Retinal pigment epithelial cell (primary cell): ENCODE results near the gene BPI.
A peak's percentile ranks its signal among the peaks of the same experiment; 100 is the strongest.
"Not testable (repeated sequence)": the region's sequence is repeated elsewhere in the genome, so short reads cannot be mapped to it uniquely, and the experiment has no call there.

Experiments
- DNase-seq: peaks from one replicate; pipeline ENCODE4 v3.0.0-alpha.2; 2010; ENCODE audit warnings: low read depth
- H3K4me3 ChIP-seq: 2 replicates; pipeline ENCODE4 v1.5.1; 2011; ENCODE audit warnings: mild to moderate bottlenecking, low read length, control low read depth, moderate library complexity
- TF ChIP-seq, protein P1 (sequence below): conservative IDR thresholded peaks from 2 replicates; pipeline ENCODE4 v1.5.1; 2011; ENCODE audit warnings: low read depth, low read length, control low read depth, inconsistent platforms

Gene BPI

DNA sequence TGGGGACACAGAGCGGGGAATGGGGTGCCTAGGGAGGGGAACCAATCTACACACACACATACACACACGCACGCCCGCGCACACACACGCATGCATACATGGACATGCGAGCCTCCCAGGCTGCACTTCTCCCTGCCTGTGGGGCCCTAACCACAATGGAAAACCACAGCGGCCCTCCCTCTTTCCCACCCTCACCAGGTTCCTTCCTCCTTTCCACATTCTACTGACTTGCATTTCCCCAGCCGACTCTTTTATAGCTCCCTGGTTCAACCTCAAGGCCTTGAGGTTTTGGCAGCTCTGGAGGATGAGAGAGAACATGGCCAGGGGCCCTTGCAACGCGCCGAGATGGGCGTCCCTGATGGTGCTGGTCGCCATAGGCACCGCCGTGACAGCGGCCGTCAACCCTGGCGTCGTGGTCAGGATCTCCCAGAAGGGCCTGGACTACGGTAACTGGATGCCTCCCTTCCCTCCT, at the start of gene BPI:
Gene BPI (plus strand): TSS at position 249 of the 472 bp plus-strand sequence. CDS start 68 bp downstream, at position 317.
- no peak within 1 kb of the TSS for H3K4me3 ChIP-seq
- no peak for DNase-seq
- TF ChIP-seq, protein P1, sequence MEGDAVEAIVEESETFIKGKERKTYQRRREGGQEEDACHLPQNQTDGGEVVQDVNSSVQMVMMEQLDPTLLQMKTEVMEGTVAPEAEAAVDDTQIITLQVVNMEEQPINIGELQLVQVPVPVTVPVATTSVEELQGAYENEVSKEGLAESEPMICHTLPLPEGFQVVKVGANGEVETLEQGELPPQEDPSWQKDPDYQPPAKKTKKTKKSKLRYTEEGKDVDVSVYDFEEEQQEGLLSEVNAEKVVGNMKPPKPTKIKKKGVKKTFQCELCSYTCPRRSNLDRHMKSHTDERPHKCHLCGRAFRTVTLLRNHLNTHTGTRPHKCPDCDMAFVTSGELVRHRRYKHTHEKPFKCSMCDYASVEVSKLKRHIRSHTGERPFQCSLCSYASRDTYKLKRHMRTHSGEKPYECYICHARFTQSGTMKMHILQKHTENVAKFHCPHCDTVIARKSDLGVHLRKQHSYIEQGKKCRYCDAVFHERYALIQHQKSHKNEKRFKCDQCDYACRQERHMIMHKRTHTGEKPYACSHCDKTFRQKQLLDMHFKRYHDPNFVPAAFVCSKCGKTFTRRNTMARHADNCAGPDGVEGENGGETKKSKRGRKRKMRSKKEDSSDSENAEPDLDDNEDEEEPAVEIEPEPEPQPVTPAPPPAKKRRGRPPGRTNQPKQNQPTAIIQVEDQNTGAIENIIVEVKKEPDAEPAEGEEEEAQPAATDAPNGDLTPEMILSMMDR = no peak

DNA sequence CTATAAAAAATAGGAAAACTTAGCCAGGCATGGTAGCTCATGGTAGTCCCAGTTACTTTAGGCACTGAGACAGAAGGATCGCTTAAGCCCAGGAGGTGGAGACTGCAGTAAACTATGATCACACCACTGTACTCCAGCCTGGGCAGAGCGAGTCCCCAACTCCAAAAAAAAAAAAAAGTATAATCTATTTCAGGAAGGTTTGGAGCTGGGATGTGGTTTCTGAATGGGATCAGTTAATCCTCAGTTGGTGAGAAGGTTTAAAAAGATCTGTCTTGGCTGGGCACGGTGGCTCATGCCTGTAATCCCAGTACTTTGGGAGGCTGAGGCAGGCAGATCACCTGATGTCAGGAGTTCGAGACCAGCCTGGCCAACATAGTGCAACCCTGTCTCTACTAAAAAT, 49.3 kb upstream of the BPI start:
- not testable (repeated sequence) for H3K4me3 ChIP-seq, DNase-seq

DNA sequence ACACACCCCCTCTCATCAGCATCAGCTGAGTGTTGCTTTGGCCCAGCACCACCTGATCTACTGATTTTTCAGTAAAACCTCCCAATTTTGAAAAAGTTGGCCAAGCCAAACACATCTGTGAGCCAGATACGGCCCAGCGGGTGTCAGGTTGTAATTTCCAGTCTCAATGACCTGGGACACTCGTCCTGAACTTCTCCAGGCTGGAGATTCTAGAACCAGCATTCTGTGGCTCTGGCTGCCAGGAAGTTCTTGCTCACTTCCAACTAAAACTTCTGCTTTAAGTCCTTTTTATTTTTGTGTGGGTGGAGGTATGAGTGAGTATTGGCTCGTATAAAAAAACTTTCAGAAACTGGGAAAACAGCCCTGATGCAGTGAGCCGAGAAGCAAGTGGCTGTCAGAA, 48.6 kb upstream of the BPI start:
- no peak for DNase-seq
- no peak overlapping the region for H3K4me3 ChIP-seq
- TF ChIP-seq, protein P1 = no peak

DNA sequence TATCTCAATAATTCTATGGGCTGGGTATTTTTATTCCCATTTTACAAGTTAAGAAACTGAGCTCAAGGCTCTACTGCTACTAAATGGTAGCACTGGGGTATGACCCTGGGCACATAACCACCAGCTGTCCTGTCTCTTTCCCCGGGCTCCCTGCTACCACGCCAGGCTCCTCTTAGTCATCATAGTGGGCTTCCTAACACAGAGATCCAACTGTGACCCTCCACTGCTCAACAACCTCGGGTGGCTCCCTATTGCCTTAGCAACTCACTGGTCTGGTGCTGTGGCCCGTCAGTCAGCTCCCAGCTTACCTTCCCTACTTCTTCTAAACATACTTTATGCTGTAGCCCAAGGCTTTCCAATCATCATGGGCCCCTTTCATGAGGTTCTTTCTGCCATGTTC, 47.9 kb upstream of the BPI start:
- DNase-seq = no peak
- no peak overlapping the region for H3K4me3 ChIP-seq
- TF ChIP-seq, protein P1 = no peak

DNA sequence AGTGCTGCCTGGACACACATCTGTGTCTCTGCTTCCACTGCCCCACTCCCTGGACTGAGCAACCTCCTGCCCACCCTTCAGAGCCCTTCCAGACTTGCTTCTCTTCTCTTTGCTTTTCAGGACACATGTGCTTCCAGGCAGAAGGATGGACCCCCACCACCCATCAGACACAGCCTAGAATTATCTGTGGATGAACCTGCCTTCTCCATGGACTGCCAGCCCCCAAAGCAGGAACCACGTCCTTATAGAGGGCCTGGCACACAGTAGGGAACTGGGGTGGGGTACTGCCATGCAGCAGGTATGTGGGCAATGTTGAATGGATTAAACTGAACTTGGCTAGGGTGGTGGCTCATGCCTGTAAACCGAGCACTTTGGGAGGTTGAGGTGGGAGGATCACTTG, 47.0 kb upstream of the BPI start:
- no peak for DNase-seq
- TF ChIP-seq, protein P1 = no peak
- no peak overlapping the region for H3K4me3 ChIP-seq

DNA sequence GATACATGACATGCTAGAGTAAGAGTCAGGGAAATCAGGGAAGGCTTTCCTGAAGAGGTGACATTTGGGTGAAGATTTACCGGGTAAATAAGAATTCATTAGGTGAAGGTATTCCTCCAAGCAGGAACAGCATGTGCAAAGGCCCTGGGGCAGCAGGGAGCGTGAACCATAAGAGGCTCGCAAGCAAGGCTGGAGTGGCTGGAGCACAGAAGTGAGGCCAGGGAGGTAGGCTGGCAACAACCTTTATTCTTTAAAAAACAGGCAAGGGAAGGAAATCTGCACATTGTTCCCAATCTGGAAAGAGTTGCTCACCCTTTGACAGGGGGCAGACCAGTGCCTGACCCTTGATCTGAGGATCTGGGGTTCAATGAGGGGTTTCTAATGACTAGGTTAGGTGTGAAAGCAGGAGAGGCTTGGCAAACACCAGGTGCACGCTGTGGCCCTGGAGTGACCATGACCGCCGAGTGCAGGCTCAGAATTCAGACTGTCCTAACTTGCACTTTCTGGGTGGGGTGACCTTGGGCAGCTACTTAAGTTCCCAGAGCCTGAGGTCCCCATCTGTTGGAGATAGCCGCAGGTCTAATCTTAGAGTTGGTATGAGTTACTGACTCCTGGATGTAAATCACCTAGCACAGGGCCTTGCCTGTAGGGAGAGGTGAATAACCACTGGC, 45.3 kb upstream of the BPI start:
- H3K4me3 ChIP-seq = no peak overlapping the region
- TF ChIP-seq, protein P1 = no peak

DNA sequence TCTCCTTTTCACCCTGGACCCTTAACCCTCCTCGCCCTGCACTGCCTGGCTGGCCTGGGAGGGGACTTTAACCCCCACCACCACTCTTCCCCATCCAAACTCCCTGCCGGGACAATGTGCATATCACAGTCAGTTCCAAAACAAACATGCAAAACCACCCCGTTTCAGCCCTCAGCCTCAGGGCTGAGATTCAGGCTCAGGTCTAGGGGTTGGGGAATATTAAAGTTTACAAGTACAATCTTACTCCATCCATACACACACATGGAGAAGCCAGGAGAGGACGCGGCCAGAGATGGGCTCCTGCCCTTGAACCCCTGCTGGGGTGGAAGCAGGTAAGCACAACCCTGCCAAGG, 44.0 kb upstream of the BPI start:
- TF ChIP-seq, protein P1 = no peak
- no peak for DNase-seq
- peak overlapping the region; percentile 24 for H3K4me3 ChIP-seq

More for the DNA sequence above, 45.3 kb upstream of the BPI start:
- DNase-seq = no peak
